A549 (cell line): Measurements from ENCODE around the gene LY6G6D. TPM values are rescaled to one million over a fixed set of nuclear protein-coding genes. Genes with fewer than 3 reads are reported as not detected.
A peak's percentile ranks its signal among the peaks of the same experiment; 100 is the strongest.

ENCODE experiments used
- ATAC-seq, 2 experiments: fragments of 200-7000 bp in 1 of 2; fragments of >200 bp in 1 of 2; cut with Nextera tagmentation in 1 of 2; cut with Tn5 transposase in 1 of 2; 3 replicates each; pipeline versions ENCODE4 v1.8.0 to v1.9.1; 2018 to 2020; ENCODE audit warnings: mild to moderate bottlenecking in 1 of 2, moderate library complexity in 1 of 2
- CTCF ChIA-PET: fragments of 300-600 bp; sonication (Branson Sonifier 250); formaldehyde crosslinking; extraction: SDS; loops from one replicate; lab custom pipeline; 2021; ENCODE audit warnings: antibody characterized with exemption, inconsistent platforms; lab: Yijun Ruan, JAX
- POLR2A ChIA-PET: fragments of 350-600 bp; formaldehyde crosslinking; extraction: SDS; loops from one replicate; lab custom pipeline; 2021; ENCODE audit warnings: antibody characterized with exemption, inconsistent platforms; lab: Yijun Ruan, JAX
- DNase-seq, 2 experiments: peaks; one replicate each; pipeline versions ENCODE4 v3.0.0 to v3.0.0-alpha.2; 2011 to 2016; ENCODE audit warnings: low read depth in 1 of 2, low spot score in 1 of 2
- FAIRE-seq: peaks from 2 replicates; lab custom pipeline; 2011; peaks lifted over from hg19 to GRCh38; lab: Jason Lieb, UNC
- H3K27ac ChIP-seq, 2 experiments: fragments of >200 bp; sonication (Bioruptor Twin); formaldehyde crosslinking; 3 replicates each; pipeline ENCODE4 v1.5.1; 2016 to 2017
- H3K4me1 ChIP-seq: fragments of >200 bp; sonication (Bioruptor Twin); formaldehyde crosslinking; 3 replicates; pipeline ENCODE4 v1.6.1; 2016
- H3K4me2 ChIP-seq: fragments of >200 bp; sonication (Bioruptor Twin); formaldehyde crosslinking; 3 replicates; pipeline ENCODE4 v1.6.1; 2016
- H3K4me3 ChIP-seq: fragments of >200 bp; sonication (Bioruptor Twin); formaldehyde crosslinking; 3 replicates; pipeline ENCODE4 v1.5.1; 2016
- H3K9me3 ChIP-seq: fragments of >200 bp; sonication (Bioruptor Twin); formaldehyde crosslinking; 3 replicates; pipeline ENCODE4 v1.6.1; 2016
- BCL3 ChIP-seq: fragments of >200 bp; sonication (Bioruptor Twin); formaldehyde crosslinking; IDR thresholded peaks from 3 replicates; pipeline ENCODE4 v1.6.1; 2016
- BHLHE40 ChIP-seq: IDR thresholded peaks from 2 replicates; pipeline ENCODE4 v1.6.1; 2012; ENCODE audit warnings: low read depth, low read length, inconsistent platforms
- CBX8 ChIP-seq: fragments of 200-600 bp; sonication (generic); IDR thresholded peaks from 2 replicates; pipeline ENCODE4 v1.6.1; 2016
- CHD2 ChIP-seq: fragments of 150-350 bp; IDR thresholded peaks from 2 replicates; pipeline ENCODE4 v1.6.1; 2014; ENCODE audit warnings: low read length; ENCODE audit not compliant: partially characterized antibody
- CHD4 ChIP-seq: fragments of 200-600 bp; sonication (generic); IDR thresholded peaks from 2 replicates; pipeline ENCODE4 v1.6.1; 2016; ENCODE audit warnings: antibody characterized with exemption, mild to moderate bottlenecking, borderline replicate concordance
- CTCF ChIP-seq: fragments of >200 bp; sonication (Bioruptor Twin); formaldehyde crosslinking; IDR thresholded peaks from 3 replicates; pipeline ENCODE4 v1.5.1; 2016
- EHF ChIP-seq: fragments of 250-450 bp; sonication (Bioruptor Pico); IDR thresholded peaks from 2 replicates; pipeline ENCODE4 v1.5.0; 2020; ENCODE audit warnings: mild to moderate bottlenecking
- EHMT2 ChIP-seq: fragments of 200-600 bp; sonication (generic); IDR thresholded peaks from 2 replicates; pipeline ENCODE4 v1.6.1; 2016; ENCODE audit warnings: antibody characterized with exemption, low read depth, mild to moderate bottlenecking, moderate library complexity
- EP300 ChIP-seq, 2 experiments: fragments of >200 bp; sonication (Bioruptor Twin); formaldehyde crosslinking; IDR thresholded peaks; 2 replicates in 1 of 2; 3 replicates in 1 of 2; pipeline ENCODE4 v1.6.1; 2016 to 2017
- ESRRA ChIP-seq: fragments of 150-350 bp; IDR thresholded peaks from 2 replicates; pipeline ENCODE4 v1.6.1; 2014; ENCODE audit warnings: mild to moderate bottlenecking, low read length, borderline replicate concordance
- FOSB ChIP-seq: fragments of 250-450 bp; sonication (Bioruptor Pico); IDR thresholded peaks from 2 replicates; pipeline ENCODE4 v1.5.0; 2020; ENCODE audit warnings: mild to moderate bottlenecking, moderate library complexity
- FOSL2 ChIP-seq, 2 experiments: fragments of 450-650 bp in 1 of 2; fragments of >200 bp in 1 of 2; sonication (Bioruptor Twin) in 1 of 2; formaldehyde crosslinking; IDR thresholded peaks; 2 replicates each; pipeline versions ENCODE4 v1.5.0 to v1.6.1; 2016 to 2020; ENCODE audit warnings: mild to moderate bottlenecking in 1 of 2, moderate library complexity in 1 of 2
- HDAC2 ChIP-seq: fragments of 200-600 bp; sonication (generic); IDR thresholded peaks from 2 replicates; pipeline ENCODE4 v1.6.1; 2016
- HEYL ChIP-seq: fragments of 250-450 bp; sonication (Bioruptor Pico); IDR thresholded peaks from 2 replicates; pipeline ENCODE4 v1.8.0; 2021; ENCODE audit warnings: mild to moderate bottlenecking, moderate library complexity
- HOXA7 ChIP-seq: fragments of 250-450 bp; sonication (Bioruptor Pico); IDR thresholded peaks from 2 replicates; pipeline ENCODE4 v1.5.0; 2020; ENCODE audit warnings: mild to moderate bottlenecking, moderate library complexity
- JUNB ChIP-seq: fragments of >200 bp; sonication (Bioruptor Twin); formaldehyde crosslinking; IDR thresholded peaks from 2 replicates; pipeline ENCODE4 v1.6.1; 2016
- MAX ChIP-seq: IDR thresholded peaks from 2 replicates; pipeline ENCODE4 v1.6.1; 2012
- PHF8 ChIP-seq: fragments of 200-600 bp; sonication (generic); IDR thresholded peaks from 2 replicates; pipeline ENCODE4 v1.6.1; 2016; ENCODE audit warnings: low read depth, mild to moderate bottlenecking, antibody characterized with exemption, moderate library complexity, borderline replicate concordance
- RAD21 ChIP-seq, 2 experiments: fragments of >200 bp in 1 of 2; sonication (Bioruptor Twin) in 1 of 2; formaldehyde crosslinking in 1 of 2; IDR thresholded peaks in 1 of 2; conservative IDR thresholded peaks in 1 of 2; 2 replicates in 1 of 2; 3 replicates in 1 of 2; pipeline ENCODE4 v1.6.1; 2012 to 2018; ENCODE audit warnings: inconsistent platforms in 1 of 2
- RARB ChIP-seq: fragments of 250-450 bp; sonication (Bioruptor Pico); IDR thresholded peaks from 2 replicates; pipeline ENCODE4 v1.8.0; 2021; ENCODE audit warnings: mild to moderate bottlenecking, moderate library complexity
- RCOR1 ChIP-seq: fragments of 150-350 bp; IDR thresholded peaks from 2 replicates; pipeline ENCODE4 v1.6.1; 2014; ENCODE audit warnings: antibody characterized with exemption, low read length, low read depth
- RFX5 ChIP-seq: fragments of 450-650 bp; IDR thresholded peaks from 2 replicates; pipeline ENCODE4 v1.7.1; 2014; ENCODE audit warnings: antibody characterized with exemption, mild to moderate bottlenecking, moderate library complexity
- RNF2 ChIP-seq: fragments of 200-600 bp; sonication (generic); IDR thresholded peaks from 2 replicates; pipeline ENCODE4 v1.6.1; 2016; ENCODE audit warnings: low read depth, mild to moderate bottlenecking, antibody characterized with exemption, moderate library complexity, borderline replicate concordance
- SMC3 ChIP-seq: fragments of >200 bp; sonication (Bioruptor Twin); formaldehyde crosslinking; IDR thresholded peaks from 3 replicates; pipeline ENCODE4 v1.6.1; 2018; ENCODE audit warnings: inconsistent platforms
- SREBF2 ChIP-seq: fragments of 450-650 bp; IDR thresholded peaks from 2 replicates; pipeline ENCODE4 v1.6.1; 2014; ENCODE audit warnings: mild to moderate bottlenecking, moderate library complexity
- TFCP2L1 ChIP-seq: fragments of 250-450 bp; sonication (Bioruptor Pico); IDR thresholded peaks from 2 replicates; pipeline ENCODE4 v1.5.0; 2021; ENCODE audit warnings: mild to moderate bottlenecking
- USF2 ChIP-seq: fragments of 450-650 bp; IDR thresholded peaks from 2 replicates; pipeline ENCODE4 v1.6.1; 2014; ENCODE audit warnings: antibody characterized with exemption
- ZFP36 ChIP-seq: fragments of 450-650 bp; IDR thresholded peaks from 2 replicates; pipeline ENCODE4 v1.6.1; 2014; ENCODE audit warnings: borderline replicate concordance; ENCODE audit not compliant: partially characterized antibody
- ZNF302 ChIP-seq: fragments of 250-450 bp; sonication (Bioruptor Pico); IDR thresholded peaks from 2 replicates; pipeline ENCODE4 v1.9.0; 2021; ENCODE audit warnings: inconsistent platforms, mild to moderate bottlenecking, moderate library complexity
- WGBS: methylation state at CpG from one replicate; pipeline ENCODE4 v1.1.6; 2017; ENCODE audit errors: missing lambda C conversion rate; 5-methylcytosine and 5-hydroxymethylcytosine counted together
- polyA plus RNA-seq, 4 experiments: library from polyadenylated mRNA; depleted of rRNA in 3 of 4; stranded (reverse); fragments of >200 nt; fragmentation: RNase III in 1 of 4; extraction: RNeasy Plus Mini Kit Qiagen cat#74134 plus additional on column Dnase treatment in 1 of 4; gene quantifications; 2 replicates in 3 of 4; 3 replicates in 1 of 4; pipeline ENCODE4 v1.2.3, GENCODE V29; 2011 to 2017

LY6G6D gene
- polyA plus RNA-seq, 2 of the 4 experiments (the other 2 are of a cell fraction) = not detected

- FAIRE-seq (no peak), DNase-seq (peak; percentile 67 to 83), ATAC-seq (peak; percentile 82 to 90)
- Histone ChIP-seq H3K9me3 (no peaks in the 10 kb centered on the region), H3K4me1 (peaks cover 8% of the 10 kb centered on the region; the same call in 1 of the 3 replicates), H3K4me2 (peak within 1 kb of the TSS; percentile 59), H3K4me3 (peak within 1 kb of the TSS; percentile 22; the same call in 2 of the 3 replicates), H3K27ac (peak within 1 kb of the TSS in 1 of 2 experiments; percentile 78; a peak in 3 of 6 replicates)
- 12% methylated on average over 17 of the region's 17 CpGs for WGBS
- POLR2A ChIA-PET = interaction anchor here (0.7 to 1.0 kb wide), 2 partner anchors 134 to 150 kb away, joined by 3 to 7 read pairs; partner anchors contain the start of genes HSPA1A and HSPA1L
- CTCF ChIA-PET = interaction anchor here (0.6 to 4.7 kb wide), 23 partner anchors 9 to 1373 kb away, joined by 3 to 26 read pairs (median 4); partner anchors contain the start of genes DDAH2, SKIC2 and VARS1
- TF ChIP-seq HDAC2 = no peak
- TF ChIP-seq JUNB = no peak
- no peak for TF ChIP-seq ZNF302 (CRISPR knock-in tag)
- no peak for TF ChIP-seq CHD2
- no peak for TF ChIP-seq ZFP36
- TF ChIP-seq CHD4 = no peak
- no peak for TF ChIP-seq FOSL2 (IDR thresholded peaks at IDR 0.05)
- no peak for TF ChIP-seq FOSL2 (CRISPR knock-in tag; IDR thresholded peaks at IDR 0.05)
- TF ChIP-seq MAX = no peak
- no peak for TF ChIP-seq EHF (CRISPR knock-in tag)
- no peak for TF ChIP-seq HEYL (CRISPR knock-in tag)
- peak; percentile 70 for TF ChIP-seq CTCF
- TF ChIP-seq BCL3 = no peak
- TF ChIP-seq CBX8 = no peak
- peak; percentile 66 for TF ChIP-seq SMC3
- TF ChIP-seq RAD21 (conservative IDR thresholded peaks at IDR 0.05 in 1 of 2, IDR thresholded peaks at IDR 0.05 in 1 of 2) = peak; percentile 80 to 90
- no peak for TF ChIP-seq RARB
- TF ChIP-seq HOXA7 (CRISPR knock-in tag) = no peak
- no peak for TF ChIP-seq ESRRA
- no peak for TF ChIP-seq FOSB (CRISPR knock-in tag)
- TF ChIP-seq RNF2 = no peak
- no peak for TF ChIP-seq BHLHE40
Measured at GRCh38 chr6:31680226-31681134, 34.7 kb upstream of the LY6G6D start, which contains the start of gene LY6G5C. LY6G5C (minus strand) TSS chr6:31681067; CDS start chr6:31680373, 694 bp downstream.

- FAIRE-seq = no peak
- peak; percentile 47 to 62; a peak in 5 of 6 replicates for ATAC-seq
- Histone ChIP-seq H3K4me1 (peaks cover 8% of the 10 kb centered on the region; the same call in 1 of the 3 replicates), H3K4me3 (peak overlapping the region; percentile 22; the same call in 2 of the 3 replicates), H3K4me2 (peak overlapping the region; percentile 59), H3K9me3 (no peaks in the 10 kb centered on the region), H3K27ac (peak overlapping the region in 1 of 2 experiments; percentile 78; a peak in 3 of 6 replicates)
- CTCF ChIA-PET = interaction anchor here (0.6 to 4.7 kb wide), 17 partner anchors 9 to 1372 kb away, joined by 3 to 26 read pairs (median 4); partner anchors contain the start of genes DDAH2 and SKIC2
- no peak for DNase-seq
- 55% methylated on average over 28 of the region's 40 CpGs for WGBS
- POLR2A ChIA-PET = interaction anchor here (0.7 to 1.0 kb wide), 2 partner anchors 134 to 149 kb away, joined by 3 to 7 read pairs; partner anchors contain the start of genes HSPA1A and HSPA1L
- TF ChIP-seq TFCP2L1 (CRISPR knock-in tag) (no peak), SMC3 (no peak), CTCF (no peak), RCOR1 (no peak), EP300 (IDR thresholded peaks at IDR 0.05) (no peak), EHMT2 (no peak), PHF8 (no peak), RFX5 (no peak), SREBF2 (no peak), USF2 (no peak), HOXA7 (CRISPR knock-in tag) (no peak)
Measured at GRCh38 chr6:31681135-31681671, 33.9 kb upstream of the LY6G6D start.
